AG09319 (cell line): ENCODE results near the gene EIF2B5.

Source experiments
- DNase-seq: peaks from one replicate; pipeline ENCODE4 v3.0.0-alpha.2; 2010; ENCODE audit warnings: low read depth; ENCODE audit errors: extremely low read depth
- CTCF ChIP-seq: IDR thresholded peaks from 2 replicates; pipeline ENCODE4 v1.5.1; 2011; ENCODE audit warnings: low read depth, mild to moderate bottlenecking, inconsistent platforms, low read length, moderate library complexity

Gene EIF2B5

GRCh38 chr3:184133840-184134745, 1.1 kb upstream of the EIF2B5 start:
- DNase-seq, result peak; percentile 36
- no peak for TF ChIP-seq CTCF

- no peak for TF ChIP-seq CTCF
- no peak for DNase-seq
Observed at GRCh38 chr3:184134746-184135148, 411 bp upstream of the EIF2B5 start.

GRCh38 chr3:184135911-184136260, 728 bp downstream of the EIF2B5 start:
- no peak for DNase-seq
- no peak for TF ChIP-seq CTCF

- TF ChIP-seq CTCF, result no peak
- DNase-seq, result no peak
Observed at GRCh38 chr3:184140436-184140835, 5.3 kb downstream of the EIF2B5 start.

GRCh38 chr3:184142199-184142598, 7.0 kb downstream of the EIF2B5 start:
- TF ChIP-seq CTCF, result no peak
- no peak for DNase-seq

GRCh38 chr3:184143327-184143726, 8.2 kb downstream of the EIF2B5 start:
- no peak for DNase-seq
- no peak for TF ChIP-seq CTCF

- TF ChIP-seq CTCF, result no peak
- DNase-seq, result no peak
Observed at GRCh38 chr3:184144505-184144904, 9.3 kb downstream of the EIF2B5 start.
